ENCODE measurements around the gene IGFALS. TPM values are rescaled to one million over a fixed set of nuclear protein-coding genes. Genes with fewer than 3 reads are reported as not detected.

The IGFALS gene
- total RNA-seq, 1 donor = not detected

GRCh38 chr16:1772362-1772907, 21.1 kb downstream of the IGFALS start, which contains the start of gene EME2:
Gene EME2, plus strand, starts transcription at chr16:1772810. Its CDS starts 418 bp downstream, at chr16:1773228.
- peak within 1 kb of the TSS; percentile 81 for H3K4me3 ChIP-seq (ENCODE audit: low read depth, low read length)
- no peak for TF ChIP-seq CTCF (IDR thresholded peaks at IDR 0.05; ENCODE audit: insufficient read depth, low read depth, low read length)
- peak; percentile 14 for DNase-seq (ENCODE audit: low read depth)

- no peak for TF ChIP-seq CTCF (IDR thresholded peaks at IDR 0.05; ENCODE audit: insufficient read depth, low read depth, low read length)
- peak overlapping the region; percentile 81 for H3K4me3 ChIP-seq (ENCODE audit: low read depth, low read length)
- DNase-seq (ENCODE audit: low read depth) = no peak
Observed at GRCh38 chr16:1771864-1772361, 21.6 kb downstream of the IGFALS start.

- TF ChIP-seq CTCF (IDR thresholded peaks at IDR 0.05; ENCODE audit: insufficient read depth, low read depth, low read length) = no peak
- H3K4me3 ChIP-seq (ENCODE audit: low read depth, low read length) = peak within 1 kb of the TSS; percentile 81
- DNase-seq (ENCODE audit: low read depth) = peak; percentile 74
Observed at GRCh38 chr16:1771188-1771863, 22.2 kb downstream of the IGFALS start, which contains the start of gene NME3. Gene NME3, minus strand, starts transcription at chr16:1771543. Its CDS starts 9 bp downstream, at chr16:1771534.

- H3K4me3 ChIP-seq (ENCODE audit: low read depth, low read length) = peak overlapping the region; percentile 81
- peak; percentile 55 for DNase-seq (ENCODE audit: low read depth)
- no peak for TF ChIP-seq CTCF (IDR thresholded peaks at IDR 0.05; ENCODE audit: insufficient read depth, low read depth, low read length)
Observed at GRCh38 chr16:1770328-1771187, 22.9 kb downstream of the IGFALS start.

- no peak overlapping the region for H3K4me3 ChIP-seq (ENCODE audit: low read depth, low read length)
- no peak for DNase-seq (ENCODE audit: low read depth)
- TF ChIP-seq CTCF (IDR thresholded peaks at IDR 0.05; ENCODE audit: insufficient read depth, low read depth, low read length) = no peak
Observed at GRCh38 chr16:1769402-1770300, 23.9 kb downstream of the IGFALS start.

Measured in fibroblast of villous mesenchyme (primary cell).